ENCODE measurements around the gene ARHGAP23. TPM values are rescaled to one million over a fixed set of nuclear protein-coding genes. Genes with fewer than 3 reads are reported as not detected.
A peak's percentile ranks its signal among the peaks of the same experiment; 100 is the strongest.

Gene ARHGAP23
- total RNA-seq, 2 donors from 2014 or later, result 9.4 to 18.0 TPM

DNA sequence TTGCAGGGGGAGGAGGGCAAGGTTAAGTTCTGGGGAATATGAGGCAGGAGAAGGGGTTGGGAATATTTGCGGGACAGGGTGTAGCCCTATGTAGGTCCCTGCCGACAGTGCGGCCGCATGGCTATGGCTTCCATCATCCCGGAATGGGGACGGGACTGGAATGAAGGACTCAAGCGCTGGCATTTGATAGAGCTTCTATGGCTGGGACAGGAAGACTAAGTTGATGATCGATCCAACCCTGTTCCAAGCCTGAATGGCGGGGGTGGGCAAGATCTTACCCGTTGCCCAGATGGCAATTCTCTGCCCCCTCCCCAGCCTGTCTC lies 130.4 kb downstream of the ARHGAP23 start:
- Histone ChIP-seq H3K4me3 (ENCODE audit: low read length) (peak overlapping the region; percentile 72), H3K27me3 (ENCODE audit: control insufficient read depth, insufficient read depth, low read length, poor library complexity, severe bottlenecking) (peaks cover 74% of the 10 kb centered on the region), H3K27ac (ENCODE audit: low read depth, low read length) (no peak overlapping the region), H3K4me1 (ENCODE audit: control insufficient read depth, insufficient read depth, low read length) (peaks cover 3% of the 10 kb centered on the region), H3K9me3 (ENCODE audit: control insufficient read depth, low read length) (no peaks in the 10 kb centered on the region), H3K36me3 (ENCODE audit: control insufficient read depth, insufficient read depth, low read length) (no peaks in the 10 kb centered on the region), H3K9ac (ENCODE audit: extremely low read depth, low read length, poor library complexity, severe bottlenecking) (no peak overlapping the region)
- Mint-ChIP-seq H3K4me1 (peaks cover 9% of the 10 kb centered on the region), H3K4me3 (peak overlapping the region; percentile 52), H3K27me3 (ENCODE audit: insufficient read depth) (peaks cover 70% of the 10 kb centered on the region), H3K36me3 (ENCODE audit: low read depth) (no peaks in the 10 kb centered on the region), H3K9me3 (no peaks in the 10 kb centered on the region), H3K27ac (no peak overlapping the region)
- TF ChIP-seq, protein P1, sequence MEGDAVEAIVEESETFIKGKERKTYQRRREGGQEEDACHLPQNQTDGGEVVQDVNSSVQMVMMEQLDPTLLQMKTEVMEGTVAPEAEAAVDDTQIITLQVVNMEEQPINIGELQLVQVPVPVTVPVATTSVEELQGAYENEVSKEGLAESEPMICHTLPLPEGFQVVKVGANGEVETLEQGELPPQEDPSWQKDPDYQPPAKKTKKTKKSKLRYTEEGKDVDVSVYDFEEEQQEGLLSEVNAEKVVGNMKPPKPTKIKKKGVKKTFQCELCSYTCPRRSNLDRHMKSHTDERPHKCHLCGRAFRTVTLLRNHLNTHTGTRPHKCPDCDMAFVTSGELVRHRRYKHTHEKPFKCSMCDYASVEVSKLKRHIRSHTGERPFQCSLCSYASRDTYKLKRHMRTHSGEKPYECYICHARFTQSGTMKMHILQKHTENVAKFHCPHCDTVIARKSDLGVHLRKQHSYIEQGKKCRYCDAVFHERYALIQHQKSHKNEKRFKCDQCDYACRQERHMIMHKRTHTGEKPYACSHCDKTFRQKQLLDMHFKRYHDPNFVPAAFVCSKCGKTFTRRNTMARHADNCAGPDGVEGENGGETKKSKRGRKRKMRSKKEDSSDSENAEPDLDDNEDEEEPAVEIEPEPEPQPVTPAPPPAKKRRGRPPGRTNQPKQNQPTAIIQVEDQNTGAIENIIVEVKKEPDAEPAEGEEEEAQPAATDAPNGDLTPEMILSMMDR (conservative IDR thresholded peaks at IDR 0.05), result no peak
- DNase-seq, result peak; percentile 85
- 4% methylated on average over 10 of the region's 10 CpGs for whole genome bisulfite sequencing, 2 experiments (ENCODE audit: insufficient coverage in 1 of 2, insufficient read length in 1 of 2)

DNA sequence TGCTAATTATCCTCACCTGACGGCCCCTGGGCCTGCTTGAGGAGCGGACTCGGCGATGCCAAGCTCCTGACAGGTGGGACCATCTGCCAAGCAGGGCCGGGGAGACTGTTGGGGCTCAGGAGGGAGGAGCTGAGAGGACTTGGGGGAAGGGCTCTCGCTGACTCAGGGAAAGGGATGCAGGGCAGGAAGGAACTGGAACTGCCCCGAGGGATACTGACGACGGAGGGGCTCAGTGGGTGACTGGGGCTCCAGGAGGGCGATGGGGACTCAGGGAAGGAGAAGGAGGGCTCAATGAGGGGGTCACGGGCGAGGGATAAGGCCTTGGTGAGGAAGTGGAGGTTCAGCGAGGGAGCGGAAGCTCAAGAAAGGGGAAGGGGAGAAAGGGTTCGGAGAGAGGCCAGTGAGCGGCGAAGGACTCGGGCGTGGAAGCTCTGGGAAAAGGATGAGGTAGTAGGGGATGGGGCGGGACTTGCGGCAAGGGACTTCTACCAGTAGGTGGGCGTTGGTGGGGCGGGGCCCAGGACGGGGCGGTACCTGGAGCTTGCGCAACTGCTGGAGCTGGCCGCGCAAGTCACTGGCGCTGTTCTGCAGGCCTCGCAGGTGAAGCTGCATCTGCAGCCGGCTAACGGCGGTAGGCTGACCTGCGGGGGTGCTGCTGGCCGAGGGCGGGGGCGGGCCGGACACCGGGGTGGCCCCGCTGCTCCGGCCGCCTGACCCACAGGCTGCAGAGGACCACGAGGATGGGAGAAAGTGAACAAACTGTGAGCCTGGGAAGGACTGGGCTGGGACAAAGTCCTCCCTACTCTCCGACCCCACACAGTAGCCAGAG lies 131.0 kb downstream of the ARHGAP23 start:
- Histone ChIP-seq H3K4me1 (ENCODE audit: control insufficient read depth, insufficient read depth, low read length) (peaks cover 6% of the 10 kb centered on the region), H3K27ac (ENCODE audit: low read depth, low read length) (no peak overlapping the region), H3K4me3 (ENCODE audit: low read length) (peak overlapping the region; percentile 72), H3K27me3 (ENCODE audit: control insufficient read depth, insufficient read depth, low read length, poor library complexity, severe bottlenecking) (peaks cover 79% of the 10 kb centered on the region), H3K36me3 (ENCODE audit: control insufficient read depth, insufficient read depth, low read length) (no peaks in the 10 kb centered on the region), H3K9me3 (ENCODE audit: control insufficient read depth, low read length) (no peaks in the 10 kb centered on the region), H3K9ac (ENCODE audit: extremely low read depth, low read length, poor library complexity, severe bottlenecking) (no peak overlapping the region)
- Mint-ChIP-seq H3K27ac (peak overlapping the region; percentile 52), H3K27me3 (ENCODE audit: insufficient read depth) (peaks cover 76% of the 10 kb centered on the region), H3K9me3 (no peaks in the 10 kb centered on the region), H3K4me3 (peak overlapping the region; percentile 52), H3K4me1 (peaks cover 10% of the 10 kb centered on the region), H3K36me3 (ENCODE audit: low read depth) (no peaks in the 10 kb centered on the region)
- TF ChIP-seq, protein P1 (conservative IDR thresholded peaks at IDR 0.05), result peak; percentile 65
- 3 to 8% methylated on average over 10 to 44 of the region's 44 CpGs for WGBS, 2 experiments (ENCODE audit: insufficient coverage in 1 of 2, insufficient read length in 1 of 2)
- DNase-seq, result peak; percentile 99

DNA sequence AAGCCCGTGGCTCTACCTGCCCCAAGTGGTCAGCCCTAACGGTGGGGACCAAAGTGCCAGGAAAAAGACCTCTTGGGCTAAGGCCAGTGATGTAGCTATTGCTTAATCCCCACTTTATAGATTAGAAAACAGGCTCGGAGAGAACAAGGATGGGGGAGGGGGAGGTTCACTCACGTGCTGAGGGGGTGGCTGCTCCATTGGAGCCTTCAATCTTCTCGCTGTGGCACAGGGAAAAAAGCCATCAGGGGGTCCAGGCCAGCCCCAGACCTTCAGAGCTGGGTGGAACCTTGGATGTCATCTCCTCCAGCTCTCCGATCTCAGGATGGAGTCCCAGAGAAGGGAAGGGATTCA lies 131.6 kb downstream of the ARHGAP23 start:
- Histone ChIP-seq H3K27me3 (ENCODE audit: control insufficient read depth, insufficient read depth, low read length, poor library complexity, severe bottlenecking) (peaks cover 85% of the 10 kb centered on the region), H3K27ac (ENCODE audit: low read depth, low read length) (no peak overlapping the region), H3K4me3 (ENCODE audit: low read length) (no peak overlapping the region), H3K9ac (ENCODE audit: extremely low read depth, low read length, poor library complexity, severe bottlenecking) (no peak overlapping the region), H3K4me1 (ENCODE audit: control insufficient read depth, insufficient read depth, low read length) (peaks cover 7% of the 10 kb centered on the region), H3K9me3 (ENCODE audit: control insufficient read depth, low read length) (no peaks in the 10 kb centered on the region), H3K36me3 (ENCODE audit: control insufficient read depth, insufficient read depth, low read length) (no peaks in the 10 kb centered on the region)
- no peaks in the 10 kb centered on the region for H3K9me3 Mint-ChIP-seq
- H3K36me3 Mint-ChIP-seq (ENCODE audit: low read depth), result no peaks in the 10 kb centered on the region
- H3K27ac Mint-ChIP-seq, result no peak overlapping the region
- peaks cover 79% of the 10 kb centered on the region for H3K27me3 Mint-ChIP-seq (ENCODE audit: insufficient read depth)
- DNase-seq, result no peak
- peaks cover 12% of the 10 kb centered on the region for H3K4me1 Mint-ChIP-seq
- H3K4me3 Mint-ChIP-seq, result no peak overlapping the region
- WGBS, 2 experiments (ENCODE audit: insufficient coverage in 1 of 2, insufficient read length in 1 of 2), result 20 to 28% methylated on average over 4 to 6 of the region's 6 CpGs
- TF ChIP-seq, protein P1 (conservative IDR thresholded peaks at IDR 0.05), result no peak

Data from endodermal cell (in vitro differentiated cells).